Stimulated activated CD8-positive, alpha-beta memory T cell treated with anti-CD3 and anti-CD28 coated beads, Interleukin-15, amount 100 ng/mL, for 48 hours (primary cell): ENCODE results near the gene COA5.

ENCODE experiments used
- DNase-seq, 2 donors: peaks; one replicate each; pipeline ENCODE4 v3.0.0-alpha.2; 2020; ENCODE audit warnings: low read depth in 2 of 2

COA5 gene

GRCh38 chr2:98572211-98572610, 36.1 kb downstream of the COA5 start:
- no peak for DNase-seq

GRCh38 chr2:98571796-98572195, 36.5 kb downstream of the COA5 start:
- no peak for DNase-seq

GRCh38 chr2:98571121-98571701, 37.1 kb downstream of the COA5 start:
- no peak for DNase-seq

GRCh38 chr2:98570356-98570755, 38.0 kb downstream of the COA5 start:
- DNase-seq = no peak

- no peak for DNase-seq
These were observed 38.4 kb downstream of the COA5 start for GRCh38 chr2:98569915-98570314.

- peak; percentile 38 to 58 for DNase-seq
These were observed 39.0 kb downstream of the COA5 start for GRCh38 chr2:98569197-98569793.

- DNase-seq = no peak
These were observed 40.0 kb downstream of the COA5 start for GRCh38 chr2:98568161-98568956.

- DNase-seq = no peak
These were observed 42.4 kb downstream of the COA5 start for GRCh38 chr2:98565941-98566340.

- DNase-seq = no peak
These were observed 42.9 kb downstream of the COA5 start for GRCh38 chr2:98565286-98565860.

- no peak for DNase-seq
These were observed 43.7 kb downstream of the COA5 start for GRCh38 chr2:98564541-98565132.

GRCh38 chr2:98563394-98563793, 44.9 kb downstream of the COA5 start:
- DNase-seq = no peak

- DNase-seq = no peak
These were observed 46.2 kb downstream of the COA5 start for GRCh38 chr2:98561902-98562695.

- no peak for DNase-seq
These were observed 47.3 kb downstream of the COA5 start for GRCh38 chr2:98561018-98561417.

GRCh38 chr2:98560256-98560771, 48.0 kb downstream of the COA5 start:
- DNase-seq = no peak

GRCh38 chr2:98559581-98559980, 48.7 kb downstream of the COA5 start:
- DNase-seq = no peak

GRCh38 chr2:98558852-98559530, 49.3 kb downstream of the COA5 start:
- no peak for DNase-seq

- no peak for DNase-seq
These were observed 51.8 kb downstream of the COA5 start for GRCh38 chr2:98556344-98557033.

- no peak for DNase-seq
These were observed 52.6 kb downstream of the COA5 start for GRCh38 chr2:98555696-98556095.

- no peak for DNase-seq
These were observed 54.0 kb downstream of the COA5 start for GRCh38 chr2:98554116-98554861.
